Endothelial cell (in vitro differentiated cells): ENCODE data around the gene TMEM179. TPM values are rescaled to one million over a fixed set of nuclear protein-coding genes. Genes with fewer than 3 reads are reported as not detected.

ENCODE experiments used
- DNase-seq: peaks from one replicate; pipeline ENCODE4 v3.0.0; 2021; ENCODE audit warnings: low spot score
- H3K27ac Mint-ChIP-seq: one replicate; pipeline ENCODE4 v1.8.0; 2021; ENCODE audit warnings: mixed read lengths, inconsistent platforms; ENCODE audit not compliant: unreplicated experiment
- H3K27me3 Mint-ChIP-seq: one replicate; pipeline ENCODE4 v1.8.0; 2021; ENCODE audit warnings: mild to moderate bottlenecking, moderate library complexity, mixed read lengths, inconsistent platforms; ENCODE audit not compliant: unreplicated experiment
- H3K36me3 Mint-ChIP-seq: one replicate; pipeline ENCODE4 v1.8.0; 2021; ENCODE audit warnings: mild to moderate bottlenecking, low read depth, mixed read lengths, inconsistent platforms; ENCODE audit not compliant: unreplicated experiment
- H3K4me1 Mint-ChIP-seq: one replicate; pipeline ENCODE4 v1.8.0; 2021; ENCODE audit warnings: mild to moderate bottlenecking, mixed read lengths, inconsistent platforms; ENCODE audit not compliant: unreplicated experiment
- H3K4me3 Mint-ChIP-seq: one replicate; pipeline ENCODE4 v1.8.0; 2021; ENCODE audit warnings: mild to moderate bottlenecking, mixed read lengths, inconsistent platforms; ENCODE audit not compliant: unreplicated experiment
- H3K9me3 Mint-ChIP-seq: one replicate; pipeline ENCODE4 v1.8.0; 2021; ENCODE audit warnings: mixed read lengths, inconsistent platforms; ENCODE audit not compliant: unreplicated experiment
- CTCF ChIP-seq: fragments of 200-600 bp; sonication (generic); IDR thresholded peaks from one replicate; pipeline ENCODE4 v1.5.0; 2021; ENCODE audit warnings: antibody characterized with exemption; ENCODE audit not compliant: unreplicated experiment
- total RNA-seq: library from RNA; stranded (reverse); fragmentation: NEBNext Ultra II Directional; extraction: Animal tissue kit (Norgen Biotek cat#: 25700); gene quantifications from one replicate; pipeline ENCODE4 v1.2.1, GENCODE V29; 2021; ENCODE audit not compliant: unreplicated experiment

Gene TMEM179
- total RNA-seq, 1 donor from 2014 or later, result 0.54 TPM

DNA sequence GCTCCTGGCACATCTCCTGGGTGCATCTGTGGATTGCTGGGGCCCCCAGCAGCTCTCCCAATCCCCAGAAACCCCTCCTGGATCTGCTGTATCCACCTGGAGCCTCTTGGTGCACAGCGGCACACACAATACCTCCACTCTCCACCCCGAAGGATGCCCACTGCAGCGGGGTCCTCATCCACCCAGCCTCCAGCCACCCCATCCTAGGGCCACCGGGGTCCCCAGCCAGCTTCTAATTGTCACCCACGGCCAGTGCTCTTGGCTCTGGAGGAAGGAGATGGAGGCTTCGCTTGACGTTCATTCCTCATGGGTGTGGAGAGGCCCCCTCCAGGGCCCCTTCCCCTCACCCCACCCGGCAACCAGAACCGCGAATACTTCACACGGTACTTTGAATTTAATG is 31.6 kb upstream of the TMEM179 start:
- TF ChIP-seq CTCF, result no peak
- H3K4me3 Mint-ChIP-seq, result no peak overlapping the region
- H3K27me3 Mint-ChIP-seq, result peaks cover 11% of the 10 kb centered on the region
- no peak for DNase-seq
- no peak overlapping the region for H3K27ac Mint-ChIP-seq
- no peaks in the 10 kb centered on the region for H3K4me1 Mint-ChIP-seq
- no peaks in the 10 kb centered on the region for H3K9me3 Mint-ChIP-seq
- H3K36me3 Mint-ChIP-seq, result no peaks in the 10 kb centered on the region

DNA sequence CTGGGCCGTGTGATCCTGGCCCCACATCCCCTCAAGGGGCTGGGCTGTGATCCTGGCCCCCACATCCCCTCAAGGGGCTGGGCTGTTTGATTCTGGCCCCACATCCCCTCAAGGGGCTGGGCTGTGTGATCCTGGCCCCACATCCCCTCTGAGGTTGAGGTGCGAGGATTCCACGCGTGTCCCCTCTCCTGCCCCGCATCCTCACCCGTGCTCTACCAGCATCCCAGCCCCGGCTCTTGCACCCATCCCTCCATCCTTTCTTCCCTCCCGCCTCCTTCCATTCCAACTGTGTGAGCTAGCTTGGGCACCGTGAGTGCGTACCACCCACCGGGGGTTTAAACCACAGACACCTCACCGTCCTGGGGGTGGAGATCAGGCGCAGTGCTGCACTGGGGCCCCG is 31.1 kb upstream of the TMEM179 start:
- TF ChIP-seq CTCF, result no peak
- Mint-ChIP-seq H3K9me3 (no peaks in the 10 kb centered on the region), H3K27me3 (peaks cover 11% of the 10 kb centered on the region), H3K4me1 (no peaks in the 10 kb centered on the region), H3K36me3 (no peaks in the 10 kb centered on the region), H3K27ac (no peak overlapping the region), H3K4me3 (no peak overlapping the region)
- DNase-seq, result no peak

GRCh38 chr14:104634886-104635570 is 30.5 kb upstream of the TMEM179 start:
- TF ChIP-seq CTCF, result no peak
- Mint-ChIP-seq H3K27me3 (peaks cover 11% of the 10 kb centered on the region), H3K9me3 (no peaks in the 10 kb centered on the region), H3K4me3 (no peak overlapping the region), H3K27ac (no peak overlapping the region), H3K36me3 (no peaks in the 10 kb centered on the region), H3K4me1 (no peaks in the 10 kb centered on the region)
- no peak for DNase-seq

- no peaks in the 10 kb centered on the region for H3K36me3 Mint-ChIP-seq
- H3K27ac Mint-ChIP-seq, result no peak overlapping the region
- TF ChIP-seq CTCF, result no peak
- no peaks in the 10 kb centered on the region for H3K4me1 Mint-ChIP-seq
- no peak for DNase-seq
- H3K27me3 Mint-ChIP-seq, result peaks cover 10% of the 10 kb centered on the region
- no peak overlapping the region for H3K4me3 Mint-ChIP-seq
- H3K9me3 Mint-ChIP-seq, result peaks cover under 1% of the 10 kb centered on the region
Observed at GRCh38 chr14:104634138-104634760, 29.7 kb upstream of the TMEM179 start.

GRCh38 chr14:104633276-104634137 is 28.9 kb upstream of the TMEM179 start:
- no peak overlapping the region for H3K4me3 Mint-ChIP-seq
- no peaks in the 10 kb centered on the region for H3K4me1 Mint-ChIP-seq
- peaks cover 7% of the 10 kb centered on the region for H3K27me3 Mint-ChIP-seq
- peaks cover 3% of the 10 kb centered on the region for H3K36me3 Mint-ChIP-seq
- no peak for DNase-seq
- H3K27ac Mint-ChIP-seq, result no peak overlapping the region
- H3K9me3 Mint-ChIP-seq, result peaks cover 4% of the 10 kb centered on the region
- no peak for TF ChIP-seq CTCF
